Measurements from ENCODE around the gene TANC2.
"Not testable (repeated sequence)": the region's sequence is repeated elsewhere in the genome, so short reads cannot be mapped to it uniquely, and the experiment has no call there.

The TANC2 gene

DNA sequence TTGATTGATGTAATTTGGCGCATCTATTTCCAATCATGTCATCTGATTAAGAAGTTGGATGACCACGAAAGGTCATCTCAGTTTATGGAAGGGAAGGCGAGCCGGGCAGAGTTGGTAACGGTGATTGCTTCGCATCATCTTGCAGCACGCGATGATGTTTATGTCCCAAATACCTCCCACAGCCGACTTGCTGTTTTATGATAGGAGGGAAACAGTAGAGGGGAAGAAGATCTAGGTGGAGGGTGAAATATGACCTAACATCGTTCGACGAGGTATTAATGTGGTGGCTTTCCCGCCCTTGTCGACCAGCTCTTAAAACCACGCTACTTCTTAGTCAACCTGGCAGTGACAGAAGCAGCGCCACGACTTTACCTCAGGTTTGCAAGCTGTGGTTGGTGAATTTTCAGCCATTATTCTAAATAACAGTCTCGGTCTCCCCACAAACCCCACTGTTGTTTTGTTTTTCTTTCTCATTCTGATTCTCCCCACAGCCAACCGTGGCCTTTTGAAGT lies 805 bp upstream of the TANC2 start:
- no peak for DNase-seq

DNA sequence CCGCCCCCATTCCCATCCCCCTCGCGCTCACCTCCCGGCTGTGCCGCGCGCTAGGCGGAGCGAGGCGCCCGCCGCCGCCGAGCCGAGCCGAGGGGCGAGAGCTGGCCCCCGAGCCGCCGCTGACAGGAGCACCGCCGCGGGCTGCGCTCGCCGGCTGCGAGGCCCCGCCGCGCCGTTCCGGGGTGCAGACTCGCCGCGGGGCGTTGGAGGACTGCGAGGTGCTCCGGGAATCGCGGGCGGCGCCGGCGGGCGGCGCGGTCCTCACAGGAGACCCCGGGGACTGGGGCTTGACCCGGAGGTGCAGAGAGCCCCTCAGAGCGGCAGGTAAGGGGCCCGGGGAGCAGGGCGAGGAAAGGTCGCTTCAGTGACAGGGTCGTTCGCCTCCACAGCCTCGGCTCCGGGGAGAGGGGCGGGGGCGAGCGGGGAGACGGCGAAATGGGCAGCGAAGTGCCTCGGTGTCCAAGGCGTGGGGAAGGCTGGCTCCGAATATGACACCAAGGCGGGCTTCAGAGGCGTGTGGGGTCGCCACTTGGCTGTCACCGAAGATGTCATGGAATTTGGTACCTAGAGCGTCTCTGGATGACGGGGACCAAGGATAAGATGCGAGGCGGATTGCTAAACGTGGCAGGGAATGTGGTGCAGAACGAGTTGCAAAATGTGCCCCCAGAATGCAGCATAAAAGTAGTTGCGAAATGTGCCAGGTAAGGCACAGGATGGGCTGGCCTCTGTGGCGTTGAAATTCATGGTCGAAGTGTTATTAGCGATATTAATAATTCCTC lies 580 bp downstream of the TANC2 start:
- DNase-seq: peak; percentile 43

DNA sequence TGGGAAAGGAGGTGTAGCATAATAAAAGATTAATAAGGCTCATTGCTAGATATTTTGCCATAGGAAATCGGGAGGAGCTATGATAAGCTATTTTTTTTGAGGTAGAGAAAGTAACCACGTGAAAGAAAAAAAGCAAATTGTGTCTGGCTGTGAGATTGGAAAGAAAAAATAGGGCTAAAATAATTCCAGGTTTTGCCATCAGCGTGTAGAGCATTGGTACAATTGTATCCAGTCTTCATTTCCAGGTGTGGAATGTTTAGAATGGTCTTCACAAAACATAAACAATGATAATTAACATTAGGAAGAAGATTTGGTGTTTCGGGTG lies 1.1 kb downstream of the TANC2 start:
- DNase-seq: no peak

DNA sequence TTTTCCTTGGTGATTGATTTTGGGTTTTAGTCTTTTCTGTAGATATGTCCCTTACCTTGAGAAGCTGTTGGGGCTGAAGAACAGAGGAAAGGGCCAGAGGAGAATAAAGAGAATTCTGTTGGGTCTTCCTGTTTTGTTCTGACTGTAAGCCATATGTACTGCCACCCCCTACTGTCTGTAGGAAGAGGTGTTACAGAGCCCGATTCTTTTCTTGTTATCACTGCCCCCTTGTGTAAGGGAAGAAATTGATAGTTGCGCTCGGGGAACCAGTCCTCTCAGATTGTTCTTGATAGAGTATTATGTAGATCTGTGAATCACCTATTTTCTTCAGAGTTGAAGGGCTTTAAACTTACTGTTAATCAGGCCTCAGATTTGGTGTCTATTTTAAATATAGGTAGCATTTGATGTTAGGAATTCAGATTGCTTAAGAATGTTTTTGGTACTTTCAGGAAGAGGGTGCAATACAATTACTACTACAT lies 2.4 kb downstream of the TANC2 start:
- peak; percentile 96 for DNase-seq

DNA sequence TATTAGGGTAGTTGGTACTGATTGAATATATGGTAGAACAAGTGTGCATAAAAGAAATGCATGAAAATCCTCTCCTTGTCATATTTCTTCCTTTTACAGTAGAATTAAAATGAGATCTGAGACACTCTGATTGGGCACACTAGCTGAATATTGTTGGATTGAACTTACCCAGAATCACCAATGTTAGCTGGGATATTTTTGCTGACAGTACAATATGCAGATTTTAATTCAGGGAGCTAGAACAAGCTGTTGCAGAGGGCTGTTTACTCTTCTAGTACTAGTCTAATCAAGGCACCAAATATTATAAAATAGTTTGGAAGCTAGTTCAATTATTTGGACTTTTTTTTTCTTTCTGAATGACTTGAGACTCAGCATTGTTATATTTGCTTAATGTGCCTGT lies 4.6 kb downstream of the TANC2 start:
- no peak for DNase-seq

DNA sequence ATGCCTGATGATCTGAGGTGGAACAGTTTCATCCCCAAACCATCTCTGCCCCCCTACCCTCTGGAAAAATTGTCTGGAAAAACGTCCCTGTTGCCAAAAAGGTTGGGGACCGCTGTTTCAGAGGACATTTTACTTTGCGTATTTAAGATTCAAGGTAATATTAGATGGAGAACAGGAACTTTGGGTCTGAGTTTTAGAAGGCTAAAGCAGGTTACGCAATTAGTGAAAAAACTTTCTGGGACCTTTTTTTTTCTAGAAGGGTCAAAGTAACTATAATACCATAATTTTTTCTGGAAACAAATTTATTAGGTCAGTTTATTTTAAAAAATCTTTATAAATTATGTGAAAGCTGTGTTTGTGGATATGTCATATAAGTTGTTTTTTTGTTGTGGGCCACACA lies 5.8 kb downstream of the TANC2 start:
- no peak for DNase-seq

DNA sequence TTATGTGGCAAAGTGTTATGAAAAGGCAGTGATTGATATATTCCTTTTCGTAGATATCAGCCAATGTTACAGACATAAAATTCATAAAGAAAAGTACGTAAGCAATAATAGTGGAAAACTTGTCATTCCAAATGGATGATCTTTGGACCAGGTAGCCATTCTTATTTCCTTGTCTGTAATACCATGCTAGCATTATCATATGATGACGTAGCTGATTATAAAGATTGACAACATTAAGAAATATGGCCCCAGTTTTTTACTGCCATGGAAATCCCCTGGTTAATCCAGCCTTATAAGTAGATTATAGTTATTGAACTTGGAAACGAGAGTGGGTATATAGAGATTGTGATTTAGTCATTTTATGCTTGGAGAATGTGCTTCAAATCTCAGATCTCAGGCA lies 8.8 kb downstream of the TANC2 start:
- no peak for DNase-seq

DNA sequence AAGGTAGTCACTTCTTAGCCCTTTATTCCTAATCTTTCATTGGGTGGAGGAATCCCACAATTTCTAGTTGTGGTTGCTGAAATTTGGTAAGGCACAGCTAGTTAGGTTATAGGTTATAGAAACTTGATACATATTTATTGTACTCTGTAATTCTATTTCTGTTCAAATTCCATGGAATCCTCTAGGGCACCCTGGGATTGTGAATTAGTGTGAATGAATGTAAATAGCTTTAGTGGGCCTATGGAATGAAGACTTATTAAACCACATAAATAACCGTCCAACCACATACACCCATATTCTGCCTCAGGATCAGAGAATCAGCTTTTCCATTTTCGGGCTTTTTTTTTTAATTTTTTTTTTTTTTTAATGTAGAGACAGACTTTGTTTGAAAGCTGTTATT lies 9.2 kb downstream of the TANC2 start:
- no peak for DNase-seq

DNA sequence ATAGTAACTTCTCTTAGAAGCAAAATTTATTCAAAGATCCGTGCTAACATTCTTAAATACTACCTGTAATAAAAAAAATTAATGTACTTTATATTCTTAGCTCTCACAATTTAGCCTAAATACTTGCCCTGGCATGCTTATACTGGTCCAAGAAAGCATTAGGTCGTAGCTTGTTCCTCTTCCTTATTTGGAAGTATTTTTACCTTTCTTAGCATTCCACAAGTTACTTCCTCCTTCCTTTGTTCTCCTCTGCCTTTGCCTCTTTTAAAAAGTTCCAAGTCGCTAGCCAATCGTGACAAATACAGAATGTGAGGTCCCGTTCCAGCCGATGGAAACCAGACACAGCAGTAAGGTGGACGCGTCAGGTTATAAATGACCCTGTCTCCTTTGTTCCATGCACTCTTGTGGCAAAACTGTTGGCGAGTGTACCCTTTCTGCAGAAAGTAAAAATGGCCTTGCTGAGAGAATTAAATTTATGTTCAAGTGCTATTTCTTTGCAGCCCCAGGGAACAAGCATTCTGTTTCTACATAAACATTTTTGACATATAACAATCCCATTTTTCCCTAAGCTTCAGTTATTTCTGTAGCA lies 10.7 kb downstream of the TANC2 start:
- DNase-seq: not testable (repeated sequence)

DNA sequence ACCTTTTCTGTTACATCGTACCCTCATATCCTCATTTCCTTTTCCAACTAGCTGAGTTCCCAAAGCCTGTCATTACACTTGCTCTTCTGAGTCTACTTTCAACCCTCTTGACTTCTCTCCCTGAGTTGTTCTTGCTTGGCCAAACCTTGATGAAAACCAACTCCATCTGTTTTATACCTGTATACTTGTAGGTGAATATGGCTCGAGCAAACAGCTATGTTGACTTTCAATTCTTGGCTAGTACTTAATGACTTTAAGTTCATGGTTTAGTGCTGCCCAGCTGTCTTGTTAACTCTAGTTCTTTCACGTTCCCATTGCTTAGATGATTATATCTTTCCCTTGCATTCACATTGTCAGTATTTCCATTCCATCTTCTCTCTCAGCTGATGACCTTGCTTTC lies 14.8 kb downstream of the TANC2 start:
- no peak for DNase-seq

DNA sequence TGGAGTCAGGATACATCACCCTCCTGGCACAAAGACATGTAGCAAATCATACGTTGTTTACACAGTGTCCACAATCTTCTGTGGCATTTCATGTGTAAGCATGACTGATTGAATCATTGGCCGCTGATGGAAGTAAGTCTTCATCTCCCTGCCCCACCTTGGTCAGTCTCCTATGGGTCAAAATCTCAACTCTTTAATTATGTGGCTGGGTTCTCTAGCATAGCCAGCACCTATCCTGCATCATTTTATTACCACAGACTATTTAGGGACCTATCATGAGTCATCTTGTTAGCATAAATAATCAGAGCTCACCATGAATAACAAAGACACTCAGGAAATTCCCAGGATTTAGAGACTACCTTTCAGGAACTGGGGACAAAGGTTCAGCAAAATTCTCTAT lies 15.9 kb downstream of the TANC2 start:
- DNase-seq: no peak

DNA sequence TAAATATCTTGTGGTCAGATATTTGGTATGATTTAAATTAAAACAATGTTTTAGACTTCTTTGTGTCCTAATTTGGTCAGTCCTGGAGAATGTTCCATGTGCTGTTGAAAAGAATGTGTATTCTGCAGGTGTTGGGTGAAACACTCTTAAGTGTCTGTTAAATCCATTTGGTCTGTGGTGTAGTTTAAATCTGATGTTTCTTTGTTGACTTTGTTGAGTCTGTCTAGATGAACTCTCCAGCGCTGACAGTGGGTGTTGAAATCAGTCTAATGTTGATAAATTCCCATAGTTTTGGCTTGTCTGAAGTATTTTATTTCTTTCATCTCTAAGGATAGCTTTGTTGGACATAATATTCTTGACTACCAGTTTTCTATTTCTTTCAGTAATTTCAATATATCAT lies 18.8 kb downstream of the TANC2 start:
- DNase-seq: no peak

DNA sequence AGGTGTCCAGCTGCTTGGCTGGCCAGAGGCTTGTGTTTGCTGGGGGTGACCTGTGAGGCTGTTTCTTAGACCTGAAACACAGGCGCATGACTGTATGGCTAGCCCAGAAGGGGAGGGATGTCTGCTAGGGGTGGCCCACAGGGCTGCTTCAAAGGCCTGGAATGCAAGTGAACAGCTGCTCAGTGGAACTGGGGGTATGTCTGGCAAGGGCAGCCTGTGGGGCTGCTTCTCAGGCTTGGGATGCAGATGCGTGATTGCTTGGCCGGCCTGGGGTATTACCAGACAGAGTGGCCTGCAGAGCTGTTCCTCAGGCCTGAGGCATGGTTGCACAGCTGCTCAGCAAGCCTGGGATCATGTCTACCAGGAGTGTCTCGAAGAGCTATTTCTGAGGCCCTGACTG lies 20.5 kb downstream of the TANC2 start:
- DNase-seq: no peak

DNA sequence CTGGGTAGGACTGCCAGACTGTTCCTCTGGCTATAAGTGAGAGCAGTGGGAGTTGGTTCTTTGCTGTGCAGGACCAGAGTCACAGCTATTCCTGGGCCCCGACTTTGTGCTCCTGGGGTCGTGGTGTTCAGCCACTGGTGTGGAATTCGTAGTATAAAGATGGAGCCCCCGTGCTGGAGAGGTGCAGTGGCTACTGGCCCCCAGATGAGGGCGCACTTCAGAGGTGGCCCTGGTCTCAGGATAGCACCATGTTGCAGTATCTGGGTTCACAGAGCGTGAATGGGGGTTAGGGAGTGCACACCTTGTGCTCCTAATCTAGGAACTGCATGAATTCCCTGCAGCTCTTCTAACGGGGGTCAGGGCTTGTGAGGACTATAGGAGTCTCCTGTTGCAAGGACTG lies 21.1 kb downstream of the TANC2 start:
- DNase-seq: no peak

DNA sequence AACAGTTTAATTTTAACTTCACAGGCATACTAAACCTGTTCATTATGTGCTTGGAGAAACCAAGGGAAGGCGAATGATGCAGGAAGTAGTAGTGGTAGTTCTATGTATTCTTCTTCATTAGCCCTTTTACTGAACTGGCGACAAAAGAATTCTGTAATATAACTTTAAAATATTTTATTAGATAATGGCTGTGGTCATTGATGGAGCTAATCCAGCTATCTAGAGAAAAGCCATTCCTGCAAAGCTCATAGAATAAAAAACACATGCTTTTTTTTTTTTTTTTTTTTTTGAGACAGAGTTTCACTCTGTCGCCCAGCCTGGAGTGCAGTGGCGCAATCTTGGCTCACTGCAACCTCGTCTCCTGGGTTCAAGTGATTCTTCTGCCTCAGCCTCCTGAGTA lies 23.5 kb downstream of the TANC2 start:
- no peak for DNase-seq

DNA sequence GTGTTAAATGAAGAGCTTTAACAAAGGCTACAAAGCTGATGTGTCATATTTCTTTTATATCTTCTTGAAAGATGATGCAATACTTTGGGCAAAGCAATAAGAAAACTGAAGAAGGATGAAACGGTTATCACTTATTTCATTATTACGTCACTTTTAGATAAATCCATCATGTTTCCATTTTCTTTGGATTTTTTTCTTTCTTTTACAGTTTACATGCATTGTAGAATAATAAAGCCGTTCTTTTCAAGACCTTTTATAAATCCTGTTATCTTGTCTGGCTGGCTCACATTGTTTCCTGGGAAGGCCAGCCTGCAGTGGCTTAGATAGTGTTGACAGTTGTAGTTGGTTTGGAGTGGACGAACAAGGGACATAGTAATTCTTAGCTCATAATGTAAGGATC lies 28.9 kb downstream of the TANC2 start:
- no peak for DNase-seq

DNA sequence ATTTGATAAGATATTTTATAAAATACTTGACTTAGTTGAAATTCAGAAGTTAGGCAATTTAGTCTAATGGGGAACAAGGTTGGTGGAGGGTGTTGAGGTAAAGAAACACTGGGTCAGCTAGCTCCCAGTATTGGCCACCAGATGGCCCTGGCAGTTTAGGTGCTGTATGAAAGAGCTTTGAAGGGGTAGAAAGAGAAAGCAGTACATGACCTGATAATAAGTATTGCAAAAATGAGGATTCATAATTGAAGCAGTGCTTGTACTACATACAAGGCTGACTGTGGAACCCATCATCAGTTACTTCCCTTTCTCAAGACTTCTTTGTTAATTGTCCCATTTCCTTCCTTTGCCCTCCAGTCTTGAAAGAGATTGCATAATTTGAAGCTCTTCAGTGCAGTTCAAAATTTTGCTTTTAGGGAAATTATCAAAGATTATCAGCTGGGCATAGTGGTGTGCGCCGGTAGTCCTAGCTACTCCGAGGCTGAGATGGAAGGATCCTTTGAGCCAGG lies 29.4 kb downstream of the TANC2 start:
- peak; percentile 54 for DNase-seq

DNA sequence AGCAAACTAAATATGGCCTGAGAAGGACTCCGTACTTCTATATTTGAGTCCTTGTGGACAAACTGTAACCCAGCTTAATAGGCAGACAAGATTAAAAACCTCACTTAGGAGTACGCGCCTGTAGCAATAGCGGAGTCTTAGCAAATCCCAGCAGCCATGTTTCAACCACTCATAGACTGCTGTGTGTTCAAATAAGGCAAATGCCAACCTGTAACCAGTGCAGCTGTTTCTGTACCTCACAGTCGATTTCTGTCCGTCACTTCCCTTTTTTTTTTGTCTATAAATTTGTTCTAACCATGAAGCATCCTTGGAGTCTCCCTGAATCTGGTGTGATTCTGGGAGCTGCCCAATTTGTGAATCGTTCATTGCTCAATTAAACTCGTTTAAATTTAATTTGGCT lies 30.2 kb downstream of the TANC2 start:
- DNase-seq: no peak

DNA sequence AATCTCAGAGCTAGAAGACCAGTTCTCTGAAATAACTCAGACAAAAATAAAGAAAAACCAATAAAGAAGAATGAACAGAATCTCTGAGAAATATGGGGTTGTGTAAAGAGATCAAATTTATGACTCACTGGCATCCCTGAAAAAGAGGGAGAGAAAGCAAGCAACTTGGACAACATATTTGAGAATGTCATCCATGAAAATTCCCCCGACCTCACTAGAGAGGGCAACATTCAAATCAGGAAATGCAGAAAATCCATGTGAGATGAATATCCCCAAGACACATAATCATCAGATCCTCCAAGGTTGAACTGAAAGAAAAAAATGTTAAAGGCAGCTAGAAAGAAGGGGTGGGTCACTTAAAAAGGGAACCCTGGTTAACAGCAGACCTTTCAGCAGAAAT lies 32.1 kb downstream of the TANC2 start:
- DNase-seq: no peak

DNA sequence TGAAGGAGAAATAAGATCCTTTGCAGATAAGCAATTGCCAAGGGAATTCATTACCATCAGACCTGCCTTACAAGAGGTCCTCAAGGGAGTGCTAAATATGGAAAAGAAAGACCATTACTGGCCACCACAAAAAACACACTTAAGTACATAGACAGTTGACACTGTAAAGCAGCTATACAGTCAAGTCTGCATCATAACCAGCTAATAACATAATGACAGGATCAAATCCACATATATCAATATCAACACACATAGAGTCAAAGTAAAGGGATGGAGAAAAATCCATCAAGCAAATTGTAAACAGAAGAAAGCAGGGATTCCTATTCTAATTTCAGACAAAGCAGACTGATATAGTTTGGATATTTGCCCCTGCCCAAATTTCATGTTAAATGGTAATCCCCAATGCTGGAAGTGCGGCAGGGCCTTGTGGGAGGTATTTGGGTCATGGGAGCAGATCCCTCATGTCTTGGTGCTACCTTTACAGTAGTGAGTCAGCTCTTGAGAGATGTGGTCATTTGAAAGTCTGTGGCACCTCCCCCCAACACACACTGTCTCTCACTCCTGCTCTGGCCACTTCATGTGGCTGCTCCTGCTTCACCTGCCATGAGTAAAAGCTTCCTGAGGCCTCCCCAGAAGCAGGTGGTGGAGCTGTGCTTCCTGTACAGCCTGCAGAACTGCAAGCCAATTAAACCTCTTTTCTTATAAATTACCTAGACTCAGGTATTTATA lies 32.8 kb downstream of the TANC2 start:
- DNase-seq: no peak

DNA sequence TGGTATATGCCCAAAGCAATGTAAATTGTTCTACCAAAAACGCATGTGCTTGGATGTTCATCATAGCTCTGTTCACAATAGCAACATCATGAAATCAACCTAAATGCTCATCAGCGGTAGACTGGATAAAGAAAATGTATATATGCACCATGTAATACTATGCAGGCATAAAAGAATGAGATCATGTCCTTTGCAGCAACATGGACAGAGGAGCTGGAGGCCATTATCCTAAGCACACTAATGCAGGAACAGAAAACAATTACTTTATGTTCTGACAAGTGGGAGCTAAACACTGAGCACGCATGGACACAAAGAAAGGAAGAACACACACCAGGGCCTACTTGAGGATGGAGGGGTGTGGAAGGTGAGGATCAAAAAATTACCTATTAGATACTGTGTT lies 33.7 kb downstream of the TANC2 start:
- DNase-seq: no peak

DNA sequence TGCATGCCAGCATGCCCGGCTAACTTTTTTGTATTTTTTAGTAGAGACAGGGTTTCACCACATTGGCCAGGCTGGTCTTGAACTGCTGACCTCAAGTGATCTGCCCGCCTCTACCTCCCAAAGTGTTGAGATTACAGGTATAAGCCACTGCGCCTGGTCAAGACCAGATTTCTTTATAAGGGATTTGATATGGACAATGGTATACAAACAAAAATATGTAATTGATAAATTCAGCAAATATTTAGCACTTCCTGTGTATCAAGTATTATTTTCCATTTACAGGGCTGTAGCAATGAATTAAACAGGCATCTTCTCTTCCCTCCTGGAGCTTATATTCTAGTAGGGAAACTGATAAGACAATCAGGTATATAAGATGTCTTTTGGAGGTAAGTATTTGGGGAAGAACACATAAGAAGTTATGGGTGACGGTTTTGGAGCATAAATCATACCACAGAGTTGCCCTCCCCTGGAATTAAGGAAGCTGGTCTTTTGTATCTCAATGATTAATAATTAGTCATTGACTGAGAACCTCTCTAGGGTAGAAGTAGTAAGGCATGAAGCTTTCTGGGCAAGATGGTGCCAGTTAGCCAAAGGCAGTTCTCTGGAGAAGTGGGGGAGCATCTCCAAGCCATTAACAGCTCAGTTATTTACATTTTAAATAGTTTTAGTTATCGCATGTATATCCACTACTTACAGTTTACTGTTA lies 35.8 kb downstream of the TANC2 start:
- DNase-seq: no peak

DNA sequence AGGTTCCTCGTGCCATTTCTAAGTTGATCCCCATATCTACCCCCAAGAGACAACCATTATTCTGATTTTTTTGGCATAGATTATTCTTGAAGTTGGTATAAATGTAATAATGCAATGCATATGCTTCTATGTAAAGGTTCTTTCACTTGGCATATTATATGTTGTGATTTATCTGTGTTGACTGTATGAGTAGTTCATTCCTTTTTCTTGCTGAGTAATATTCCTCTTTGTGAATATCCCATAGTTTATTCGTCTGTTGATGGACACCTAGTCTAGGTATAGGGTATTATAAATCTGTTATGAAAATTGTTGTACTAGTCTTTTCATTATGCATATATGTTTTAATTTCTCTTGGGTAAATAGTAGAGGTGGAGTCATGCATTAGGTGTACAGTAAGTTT lies 36.6 kb downstream of the TANC2 start:
- DNase-seq: no peak
